ENCODE measurements around the gene VPS13D. TPM values are rescaled to one million over a fixed set of nuclear protein-coding genes. Genes with fewer than 3 reads are reported as not detected.

VPS13D gene
- total and polyA plus RNA-seq, 2 of the 4 experiments (the other 2 are of a cell fraction), result 9.0 to 16.3 TPM

- TF ChIP-seq CTCF (conservative IDR thresholded peaks at IDR 0.05; ENCODE audit: low read depth, low read length), result no peak
- no peak for TF ChIP-seq USF2 (IDR thresholded peaks at IDR 0.05; ENCODE audit: low read depth, low read length)
- TF ChIP-seq MXI1 (IDR thresholded peaks at IDR 0.05; ENCODE audit: borderline replicate concordance, low read depth, low read length), result no peak
- TF ChIP-seq SMC3 (IDR thresholded peaks at IDR 0.05; ENCODE audit: low read depth, low read length), result no peak
- TF ChIP-seq CEBPB (IDR thresholded peaks at IDR 0.05; ENCODE audit: low read depth, low read length), result no peak
- TF ChIP-seq RCOR1 (IDR thresholded peaks at IDR 0.05; ENCODE audit: insufficient replicate concordance, low read length), result no peak
- TF ChIP-seq MAZ (IDR thresholded peaks at IDR 0.05; ENCODE audit: borderline replicate concordance, low read depth, low read length), result no peak
- TF ChIP-seq FOS (IDR thresholded peaks at IDR 0.05; ENCODE audit: low read depth, low read length), result no peak
- TF ChIP-seq RAD21 (IDR thresholded peaks at IDR 0.05; ENCODE audit: low read length), result no peak
- no peak for TF ChIP-seq BHLHE40 (IDR thresholded peaks at IDR 0.05; ENCODE audit: low read depth, low read length)
- no peak for TF ChIP-seq NFE2L2 (IDR thresholded peaks at IDR 0.05; ENCODE audit: low read depth, low read length)
- TF ChIP-seq ELK1 (IDR thresholded peaks at IDR 0.05; ENCODE audit: borderline replicate concordance, low read depth, low read length), result no peak
- TF ChIP-seq MAFK (IDR thresholded peaks at IDR 0.05; ENCODE audit: low read depth, low read length), result no peak
- TF ChIP-seq RFX5 (IDR thresholded peaks at IDR 0.05; ENCODE audit: low read depth, low read length), result no peak
- no peak for TF ChIP-seq POLR2A (IDR thresholded peaks at IDR 0.05; ENCODE audit: low read depth, low read length)
- no peak for TF ChIP-seq CHD1 (IDR thresholded peaks at IDR 0.05; ENCODE audit: low read depth, low read length)
- no peaks in the 10 kb centered on the region for H3K27me3 ChIP-seq (ENCODE audit: control insufficient read depth, insufficient read depth, low read length)
- no peaks in the 10 kb centered on the region for H4K20me1 ChIP-seq (ENCODE audit: insufficient read depth, low read length)
- H3K4me2 ChIP-seq (ENCODE audit: low read depth, low read length), result no peak overlapping the region
- DNase-seq, result no peak
- no peak overlapping the region for H3K56ac ChIP-seq (ENCODE audit: extremely low read depth, insufficient read depth, low read length)
- BruUV-seq (replicated peaks), result no TSS peak
- H3K4me1 ChIP-seq (ENCODE audit: control insufficient read depth, insufficient read depth, low read length), result no peaks in the 10 kb centered on the region
- H3K14ac ChIP-seq (replicated peaks; ENCODE audit: low read depth, low read length), result no peak overlapping the region
- in situ Hi-C loops (cut with MboI; ENCODE audit: low sequenced_read_pairs), result no loop called here
- no peak overlapping the region for H4K91ac ChIP-seq (ENCODE audit: insufficient read depth, low read depth, low read length)
- no peak overlapping the region for H2BK15ac ChIP-seq (ENCODE audit: low read depth, low read length)
- no peak overlapping the region for H4K8ac ChIP-seq (ENCODE audit: low read depth in 2 of 2, low read length in 2 of 2)
- H4K5ac ChIP-seq (ENCODE audit: low read depth, low read length), result no peak overlapping the region
- no peak overlapping the region for H3K4ac ChIP-seq (ENCODE audit: low read depth, low read length)
- no peak overlapping the region for H2BK20ac ChIP-seq (ENCODE audit: low read depth, low read length)
- dilution Hi-C loops (cut with HindIII; ENCODE audit: low sequenced_read_pairs, unreplicated experiment), result no loop called here
- H2AK5ac ChIP-seq (ENCODE audit: low read depth, low read length), result no peak overlapping the region
- no peaks in the 10 kb centered on the region for H3K9me3 ChIP-seq (ENCODE audit: control insufficient read depth, insufficient read depth, low read length)
- no peak overlapping the region for H3K27ac ChIP-seq (ENCODE audit: insufficient read depth, low read length)
- H3K18ac ChIP-seq (ENCODE audit: low read depth, low read length), result no peak overlapping the region
- no peak overlapping the region for H2BK5ac ChIP-seq (ENCODE audit: low read depth, low read length, poor library complexity, severe bottlenecking)
- no peak overlapping the region for H2BK120ac ChIP-seq (ENCODE audit: low read depth, low read length)
- no peak overlapping the region for H2AK9ac ChIP-seq (replicated peaks; ENCODE audit: low read depth, low read length, poor library complexity)
- intact Hi-C loops (cut with micrococcal nuclease), result no loop called here
- no peaks in the 10 kb centered on the region for H3K79me1 ChIP-seq (ENCODE audit: low read depth in 1 of 2, low read length in 2 of 2)
- no peak overlapping the region for H2AFZ ChIP-seq (replicated peaks; ENCODE audit: low read length, poor library complexity)
- no peak overlapping the region for H3K9ac ChIP-seq (ENCODE audit: low read depth, low read length)
- no peaks in the 10 kb centered on the region for H3K9me1 ChIP-seq (ENCODE audit: insufficient read depth, low read length)
- WGBS, 2 experiments (ENCODE audit: extremely low coverage in 2 of 2, insufficient read length in 1 of 2), result 100% methylated on average over 1 of the region's 7 CpGs; no CpG with 5 or more reads in 1 of the 2 experiments
- CTCF ChIA-PET, result no interaction called here
- no peak overlapping the region for H3K4me3 ChIP-seq (ENCODE audit: insufficient read depth, low read depth, low read length)
- peaks cover 37% of the 10 kb centered on the region for H3K36me3 ChIP-seq (ENCODE audit: control insufficient read depth, insufficient read depth, low read length)
- no peak for ATAC-seq (ENCODE audit: low read depth)
- no peak overlapping the region for H3K23ac ChIP-seq (ENCODE audit: low read depth, low read length)
- POLR2A ChIA-PET (ENCODE audit: unreplicated experiment), result interaction anchor here (0.6 kb wide), 1 partner anchor 10 kb away, joined by 3 read pairs; no protein-coding TSS in a partner anchor
Measured at GRCh38 chr1:12327566-12327965, 97.7 kb downstream of the VPS13D start.
